Stimulated activated CD8-positive, alpha-beta memory T cell treated with anti-CD3 and anti-CD28 coated beads, Interleukin-4, amount 100 ng/mL, for 48 hours (primary cell): ENCODE measurements around the gene PAX1.

Experiments
- DNase-seq: peaks from one replicate; pipeline ENCODE4 v3.0.0-alpha.2; 2020

The PAX1 gene

GRCh38 chr20:21705575-21706260 is at the start of gene PAX1:
Gene PAX1 (plus strand): TSS chr20:21705664. CDS start chr20:21705713, 49 bp downstream.
- DNase-seq: no peak

- no peak for DNase-seq
Observed at GRCh38 chr20:21656308-21657067, 49.0 kb upstream of the PAX1 start.

- no peak for DNase-seq
Observed at GRCh38 chr20:21661488-21662055, 43.9 kb upstream of the PAX1 start.

GRCh38 chr20:21663465-21663864 is 42.0 kb upstream of the PAX1 start:
- DNase-seq: no peak

- no peak for DNase-seq
Observed at GRCh38 chr20:21665687-21666446, 39.6 kb upstream of the PAX1 start.

- no peak for DNase-seq
Observed at GRCh38 chr20:21670126-21670525, 35.3 kb upstream of the PAX1 start.

- no peak for DNase-seq
Observed at GRCh38 chr20:21670981-21671380, 34.5 kb upstream of the PAX1 start.

GRCh38 chr20:21677261-21677660 is 28.2 kb upstream of the PAX1 start:
- no peak for DNase-seq

GRCh38 chr20:21677781-21678180 is 27.7 kb upstream of the PAX1 start:
- DNase-seq: no peak

GRCh38 chr20:21681234-21681921 is 24.1 kb upstream of the PAX1 start:
- DNase-seq: no peak

- no peak for DNase-seq
Observed at GRCh38 chr20:21681922-21682318, 23.5 kb upstream of the PAX1 start.

- DNase-seq: no peak
Observed at GRCh38 chr20:21682521-21682954, 22.9 kb upstream of the PAX1 start.

- no peak for DNase-seq
Observed at GRCh38 chr20:21684671-21685070, 20.8 kb upstream of the PAX1 start.

GRCh38 chr20:21685981-21686380 is 19.5 kb upstream of the PAX1 start:
- no peak for DNase-seq

- no peak for DNase-seq
Observed at GRCh38 chr20:21693322-21693721, 12.1 kb upstream of the PAX1 start.

- no peak for DNase-seq
Observed at GRCh38 chr20:21698494-21699215, 6.8 kb upstream of the PAX1 start.

- no peak for DNase-seq
Observed at GRCh38 chr20:21699216-21699508, 6.3 kb upstream of the PAX1 start.

GRCh38 chr20:21701171-21701876 is 4.1 kb upstream of the PAX1 start:
- no peak for DNase-seq

GRCh38 chr20:21702016-21702415 is 3.4 kb upstream of the PAX1 start:
- DNase-seq: no peak

GRCh38 chr20:21702553-21703470 is 2.7 kb upstream of the PAX1 start:
- DNase-seq: peak; percentile 83
